ENCODE measurements around the gene LIPN.

LIPN gene

DNA sequence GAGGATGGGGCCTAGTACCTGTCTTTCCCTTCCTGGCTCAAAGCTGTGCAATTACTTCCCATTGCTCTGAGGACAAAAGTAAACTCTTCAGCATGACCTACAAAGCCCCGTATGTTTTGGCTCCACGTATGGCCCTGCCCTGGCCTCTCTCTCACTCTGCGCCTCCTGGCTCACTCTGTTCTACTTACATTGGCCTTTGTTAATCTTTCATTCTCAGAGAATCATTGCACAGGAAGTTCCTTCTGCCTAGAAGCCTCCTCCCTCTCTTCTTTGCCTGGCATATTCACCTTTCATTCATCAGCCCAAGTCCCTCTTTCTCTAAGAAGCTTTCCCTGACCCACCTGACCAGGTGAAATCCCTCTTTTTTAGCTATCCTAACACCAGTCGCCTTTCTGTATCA is 66.6 kb downstream of the LIPN start:
- no peaks in the 10 kb centered on the region for H3K9me3 ChIP-seq (ENCODE audit: control insufficient read depth, low read length)
- no peaks in the 10 kb centered on the region for H3K36me3 ChIP-seq (ENCODE audit: control insufficient read depth, insufficient read depth, low read length)
- H2AFZ ChIP-seq = no peak overlapping the region
- H3K4me3 ChIP-seq (ENCODE audit: low read depth, low read length) = no peak overlapping the region
- no peak overlapping the region for H3K4me2 ChIP-seq (ENCODE audit: low read length)
- H3K9ac ChIP-seq = no peak overlapping the region
- H3K27ac ChIP-seq = no peak overlapping the region
- no peaks in the 10 kb centered on the region for H3K27me3 ChIP-seq (ENCODE audit: control insufficient read depth, insufficient read depth, low read length)
- H3K79me2 ChIP-seq = no peaks in the 10 kb centered on the region
- TF ChIP-seq, protein P1, sequence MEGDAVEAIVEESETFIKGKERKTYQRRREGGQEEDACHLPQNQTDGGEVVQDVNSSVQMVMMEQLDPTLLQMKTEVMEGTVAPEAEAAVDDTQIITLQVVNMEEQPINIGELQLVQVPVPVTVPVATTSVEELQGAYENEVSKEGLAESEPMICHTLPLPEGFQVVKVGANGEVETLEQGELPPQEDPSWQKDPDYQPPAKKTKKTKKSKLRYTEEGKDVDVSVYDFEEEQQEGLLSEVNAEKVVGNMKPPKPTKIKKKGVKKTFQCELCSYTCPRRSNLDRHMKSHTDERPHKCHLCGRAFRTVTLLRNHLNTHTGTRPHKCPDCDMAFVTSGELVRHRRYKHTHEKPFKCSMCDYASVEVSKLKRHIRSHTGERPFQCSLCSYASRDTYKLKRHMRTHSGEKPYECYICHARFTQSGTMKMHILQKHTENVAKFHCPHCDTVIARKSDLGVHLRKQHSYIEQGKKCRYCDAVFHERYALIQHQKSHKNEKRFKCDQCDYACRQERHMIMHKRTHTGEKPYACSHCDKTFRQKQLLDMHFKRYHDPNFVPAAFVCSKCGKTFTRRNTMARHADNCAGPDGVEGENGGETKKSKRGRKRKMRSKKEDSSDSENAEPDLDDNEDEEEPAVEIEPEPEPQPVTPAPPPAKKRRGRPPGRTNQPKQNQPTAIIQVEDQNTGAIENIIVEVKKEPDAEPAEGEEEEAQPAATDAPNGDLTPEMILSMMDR (IDR thresholded peaks at IDR 0.05) = no peak
- no peaks in the 10 kb centered on the region for H3K4me1 ChIP-seq

DNA sequence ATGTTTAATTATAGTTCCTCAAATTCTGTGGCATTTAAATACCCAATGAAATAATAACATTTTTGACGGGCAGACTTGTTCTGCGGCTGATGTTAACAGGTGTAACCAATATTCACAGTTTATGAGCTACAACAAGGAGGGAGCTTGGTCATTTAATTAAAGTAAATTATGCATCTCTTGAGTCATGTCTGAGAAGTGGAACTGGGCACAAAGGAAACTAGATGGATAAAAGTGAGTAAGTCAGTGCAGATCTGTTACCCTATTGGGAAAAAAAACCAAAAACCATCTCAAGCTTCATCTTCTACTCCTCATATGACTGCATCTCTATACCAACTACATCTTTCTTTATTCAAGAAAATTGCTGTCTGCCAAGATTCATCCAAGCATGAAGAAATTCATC is 67.9 kb downstream of the LIPN start:
- no peak overlapping the region for H3K27ac ChIP-seq
- H3K4me2 ChIP-seq (ENCODE audit: low read length) = no peak overlapping the region
- no peaks in the 10 kb centered on the region for H3K36me3 ChIP-seq (ENCODE audit: control insufficient read depth, insufficient read depth, low read length)
- H2AFZ ChIP-seq = no peak overlapping the region
- no peaks in the 10 kb centered on the region for H3K27me3 ChIP-seq (ENCODE audit: control insufficient read depth, insufficient read depth, low read length)
- H3K9ac ChIP-seq = no peak overlapping the region
- H3K79me2 ChIP-seq = no peaks in the 10 kb centered on the region
- H3K4me3 ChIP-seq (ENCODE audit: low read depth, low read length) = no peak overlapping the region
- H3K9me3 ChIP-seq (ENCODE audit: control insufficient read depth, low read length) = no peaks in the 10 kb centered on the region
- TF ChIP-seq, protein P1 (IDR thresholded peaks at IDR 0.05) = no peak
- no peaks in the 10 kb centered on the region for H3K4me1 ChIP-seq

DNA sequence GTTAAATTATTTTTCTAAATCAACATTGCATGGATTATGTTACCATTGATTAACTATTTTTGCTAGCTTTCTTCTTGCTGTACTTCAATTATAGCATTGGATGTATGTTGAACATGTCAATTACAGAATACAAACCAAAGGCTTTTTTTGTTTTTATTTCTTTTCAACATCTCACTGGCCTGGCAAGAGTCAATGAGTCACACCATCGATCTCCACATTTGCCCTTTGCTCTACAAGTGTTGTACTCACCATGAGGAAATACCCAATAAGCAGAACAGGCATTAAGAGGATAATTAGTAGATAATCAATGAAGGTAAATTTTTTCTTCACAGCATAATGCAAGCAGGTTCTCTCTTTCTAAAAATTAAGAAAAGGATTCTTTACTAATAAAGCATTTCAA is 68.5 kb downstream of the LIPN start:
- TF ChIP-seq, protein P1 (IDR thresholded peaks at IDR 0.05) = no peak
- no peaks in the 10 kb centered on the region for H3K9me3 ChIP-seq (ENCODE audit: control insufficient read depth, low read length)
- no peak overlapping the region for H3K4me3 ChIP-seq (ENCODE audit: low read depth, low read length)
- H3K27me3 ChIP-seq (ENCODE audit: control insufficient read depth, insufficient read depth, low read length) = no peaks in the 10 kb centered on the region
- no peaks in the 10 kb centered on the region for H3K36me3 ChIP-seq (ENCODE audit: control insufficient read depth, insufficient read depth, low read length)
- H2AFZ ChIP-seq = no peak overlapping the region
- no peak overlapping the region for H3K27ac ChIP-seq
- no peak overlapping the region for H3K4me2 ChIP-seq (ENCODE audit: low read length)
- no peaks in the 10 kb centered on the region for H3K79me2 ChIP-seq
- no peaks in the 10 kb centered on the region for H3K4me1 ChIP-seq
- no peak overlapping the region for H3K9ac ChIP-seq
